ENCODE measurements around the gene CAMK1D.

GRCh38 chr10:12572281-12572680, 222.9 kb downstream of the CAMK1D start:
- TF ChIP-seq CTCF (conservative IDR thresholded peaks at IDR 0.05; ENCODE audit: low read length) (no peak), EZH2phosphoT487 (IDR thresholded peaks at IDR 0.05; ENCODE audit: borderline replicate concordance, low read depth, low read length) (no peak)

All from OCI-LY7 (cell line).